COR-L47 (cell line): ENCODE data around the gene PTPN13.

Experiments
- DNase-seq: peaks from one replicate; lab custom pipeline; 2025; lab: John Stamatoyannopoulos, UW

The PTPN13 gene

DNA sequence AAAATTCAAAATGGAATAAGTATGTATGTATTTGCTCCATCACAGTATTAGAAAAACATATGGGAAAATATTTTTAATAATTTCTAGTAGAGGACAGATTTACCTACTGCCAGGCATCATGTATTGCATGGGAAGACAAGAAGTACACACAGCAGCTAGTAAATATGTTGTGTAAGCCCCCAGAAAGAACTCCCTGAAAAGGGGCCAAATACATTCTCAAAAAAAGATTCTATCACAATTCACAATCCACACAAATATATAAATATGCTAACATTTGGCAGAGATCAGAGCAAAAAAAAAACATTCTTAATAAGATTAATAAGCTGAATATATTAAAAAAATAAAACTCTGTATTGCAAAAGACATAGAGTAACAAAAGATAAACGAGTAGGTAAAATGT lies 227.0 kb downstream of the PTPN13 start:
- no peak for DNase-seq

DNA sequence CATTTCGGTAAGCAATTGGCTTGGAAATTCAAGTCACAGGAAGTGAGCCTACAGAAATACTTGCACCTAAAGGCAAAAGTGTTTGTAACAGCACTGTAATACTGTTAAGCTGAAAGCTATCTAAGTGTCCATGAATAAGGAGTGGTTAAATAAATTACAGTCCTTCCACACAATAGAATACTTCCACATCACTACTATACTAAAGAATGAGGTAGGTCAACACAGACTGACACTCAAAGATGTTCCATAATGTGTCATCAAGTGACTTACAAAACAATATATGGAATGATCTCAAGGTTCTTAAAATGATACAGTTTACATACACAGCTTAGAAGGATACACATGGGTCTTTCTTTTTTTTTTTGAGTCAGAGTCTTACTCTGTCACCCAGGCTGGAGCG lies 228.0 kb downstream of the PTPN13 start:
- no peak for DNase-seq

GRCh38 chr4:86825511-86825910 lies 231.4 kb downstream of the PTPN13 start:
- no peak for DNase-seq

DNA sequence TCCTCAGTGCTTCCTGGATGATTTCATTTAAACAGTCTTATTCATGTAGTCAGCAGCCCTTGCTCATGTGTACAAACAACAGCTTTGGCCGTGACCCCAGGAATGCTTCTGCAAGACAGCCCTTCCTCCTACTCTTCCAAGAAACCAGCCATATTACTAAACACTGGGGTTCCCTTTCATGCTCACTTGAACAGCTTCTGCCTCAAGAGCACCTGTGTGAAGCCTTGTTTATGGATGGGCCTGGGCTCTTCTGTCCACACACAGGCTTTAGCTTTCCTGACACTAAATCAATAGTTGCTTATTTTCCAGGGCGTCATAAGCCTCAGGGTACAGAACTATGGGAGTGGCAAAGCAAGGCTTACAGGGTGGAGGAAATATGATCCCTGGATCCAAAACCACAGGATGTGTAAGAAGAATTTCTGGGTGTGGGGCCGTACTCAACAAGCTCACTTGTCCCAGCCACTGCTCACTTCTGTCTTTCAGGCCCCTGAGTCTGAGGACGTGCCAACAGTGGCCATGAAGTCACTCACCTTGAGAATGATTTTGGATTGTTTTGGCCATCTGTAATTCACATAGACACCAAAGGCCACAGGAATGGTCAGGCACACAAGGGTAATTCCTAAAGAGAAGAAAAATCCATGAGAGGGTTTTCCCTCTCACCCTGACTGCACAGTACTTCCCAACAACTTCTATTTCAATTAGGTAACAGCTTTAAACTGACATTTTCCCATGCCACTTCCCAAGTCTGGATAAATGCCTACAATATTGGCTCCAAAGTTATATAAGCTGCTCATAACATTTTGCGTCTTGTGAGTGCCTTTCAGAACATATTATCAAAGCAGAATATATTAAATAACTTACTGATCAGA lies 237.4 kb downstream of the PTPN13 start:
- no peak for DNase-seq

DNA sequence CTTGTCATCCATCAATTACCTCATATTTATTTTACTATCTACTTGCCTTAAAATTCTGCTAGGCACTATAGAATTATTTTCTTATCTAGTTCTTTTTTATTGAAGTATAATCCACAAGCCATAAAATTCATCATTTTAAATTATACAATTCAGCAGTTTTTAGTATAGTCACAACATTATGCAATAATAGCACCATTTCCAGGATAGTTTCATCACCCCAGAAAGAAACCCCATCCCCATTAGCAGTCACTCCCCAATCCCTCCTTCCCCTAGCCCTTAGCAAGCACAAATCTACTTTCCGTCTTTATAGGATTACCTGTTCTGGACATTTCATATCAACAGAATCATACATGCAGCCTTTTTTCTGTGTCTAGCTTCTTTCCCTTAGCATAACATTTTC lies 239.5 kb downstream of the PTPN13 start:
- no peak for DNase-seq

- DNase-seq, result no peak
Observed at GRCh38 chr4:86834901-86835300, 240.8 kb downstream of the PTPN13 start.

GRCh38 chr4:86835677-86836076 lies 241.6 kb downstream of the PTPN13 start:
- no peak for DNase-seq

DNA sequence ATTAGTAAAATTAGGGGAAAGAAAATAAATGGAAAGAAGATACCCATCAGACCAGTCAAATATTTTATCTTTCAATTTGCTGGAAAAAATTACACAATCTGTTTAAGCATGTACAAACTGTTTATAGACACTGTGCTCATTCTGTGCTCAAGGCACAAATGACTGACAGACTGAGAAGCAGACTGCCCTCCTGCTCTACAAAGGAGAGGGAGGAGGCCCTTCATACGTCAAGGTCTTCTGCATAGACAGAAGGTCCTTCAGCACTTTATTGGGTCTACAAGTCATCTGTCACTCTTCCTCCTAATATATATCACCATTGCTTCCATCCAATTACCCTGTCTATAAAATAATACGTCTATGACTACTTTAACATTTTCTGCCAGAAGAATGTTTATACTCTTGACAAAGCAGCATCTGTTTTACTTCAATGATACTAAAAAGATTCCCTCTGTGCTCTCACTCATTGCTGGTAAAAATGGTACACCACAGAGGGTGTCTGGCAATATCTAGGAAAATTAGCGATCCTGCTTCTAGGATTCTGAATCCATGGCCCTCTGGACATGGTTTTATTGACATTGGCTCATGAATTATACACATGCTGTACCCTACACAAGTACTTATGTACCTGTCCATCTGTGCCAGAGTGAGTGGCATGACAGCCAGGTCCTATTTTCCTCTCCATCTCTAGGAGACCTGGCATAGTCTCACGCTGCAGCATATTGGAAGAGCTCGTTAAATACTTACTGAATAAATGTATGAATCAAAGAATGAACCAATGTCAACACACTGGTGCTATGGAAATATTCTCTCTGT lies 243.8 kb downstream of the PTPN13 start:
- no peak for DNase-seq

DNA sequence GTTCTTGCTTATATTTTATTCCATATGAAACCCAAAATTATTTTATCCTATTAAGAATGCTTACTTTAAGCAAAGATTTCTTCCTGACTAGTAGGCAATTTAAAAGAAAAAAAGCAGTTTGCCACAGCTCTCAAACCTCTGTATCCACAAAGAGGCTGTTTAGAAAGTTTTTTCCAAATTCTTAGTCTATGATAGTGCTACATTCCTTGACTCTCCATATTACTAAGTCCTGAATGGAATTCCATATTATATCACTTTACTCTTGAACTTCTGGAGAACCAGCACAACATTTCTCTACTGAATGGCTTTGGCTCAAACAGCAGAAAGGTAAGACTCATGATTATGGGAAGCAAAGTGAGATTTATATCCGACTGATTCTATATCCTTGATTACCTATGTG lies 246.7 kb downstream of the PTPN13 start:
- DNase-seq, result no peak

- no peak for DNase-seq
Observed at GRCh38 chr4:86841309-86841708, 247.2 kb downstream of the PTPN13 start.

- DNase-seq, result no peak
Observed at GRCh38 chr4:86845593-86845992, 251.5 kb downstream of the PTPN13 start.

DNA sequence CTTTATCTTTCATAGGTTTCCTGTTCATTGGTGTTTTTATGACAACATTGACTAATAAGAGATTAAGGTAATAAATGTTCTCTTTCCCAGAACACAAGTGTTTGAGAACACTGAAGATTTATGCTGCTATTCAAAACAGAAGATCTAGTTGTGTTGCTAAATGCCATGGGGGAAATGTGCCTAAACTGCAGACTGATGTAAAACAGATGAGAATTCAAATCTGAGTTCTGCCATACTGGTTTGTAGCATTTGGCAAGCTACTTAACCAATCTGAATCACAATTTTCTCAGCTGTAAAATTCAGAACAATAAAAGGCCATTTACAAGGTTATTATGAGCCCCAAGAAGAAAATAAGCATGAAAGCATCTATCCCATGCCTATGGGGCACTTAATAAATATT lies 252.8 kb downstream of the PTPN13 start:
- DNase-seq, result no peak

GRCh38 chr4:86847571-86847970 lies 253.5 kb downstream of the PTPN13 start:
- DNase-seq, result no peak

DNA sequence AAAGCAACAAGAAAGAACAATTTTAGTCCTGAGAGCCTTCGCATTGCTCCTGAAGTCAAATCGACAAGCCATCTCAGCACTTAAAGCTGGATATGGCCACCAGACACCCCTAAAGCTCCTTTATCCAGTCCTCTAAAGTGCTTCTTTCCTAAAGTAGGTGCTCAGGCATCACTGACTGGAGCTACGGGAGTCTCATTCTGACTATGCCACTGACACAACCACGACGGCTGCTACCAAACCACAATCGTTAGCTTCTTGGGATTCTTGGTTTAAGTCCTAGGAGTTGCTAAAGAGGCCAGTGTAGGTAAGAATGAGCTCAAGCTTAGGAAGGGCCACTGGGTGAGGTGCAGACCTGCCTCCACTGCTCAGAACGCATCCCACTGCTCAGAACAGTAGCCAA lies 254.0 kb downstream of the PTPN13 start:
- no peak for DNase-seq

- DNase-seq, result no peak
Observed at GRCh38 chr4:86848732-86849619, 254.9 kb downstream of the PTPN13 start, which contains the start of gene SLC10A6. TSS of gene SLC10A6 (minus strand) at chr4:86849384. CDS start at chr4:86849115, 269 bp downstream.

DNA sequence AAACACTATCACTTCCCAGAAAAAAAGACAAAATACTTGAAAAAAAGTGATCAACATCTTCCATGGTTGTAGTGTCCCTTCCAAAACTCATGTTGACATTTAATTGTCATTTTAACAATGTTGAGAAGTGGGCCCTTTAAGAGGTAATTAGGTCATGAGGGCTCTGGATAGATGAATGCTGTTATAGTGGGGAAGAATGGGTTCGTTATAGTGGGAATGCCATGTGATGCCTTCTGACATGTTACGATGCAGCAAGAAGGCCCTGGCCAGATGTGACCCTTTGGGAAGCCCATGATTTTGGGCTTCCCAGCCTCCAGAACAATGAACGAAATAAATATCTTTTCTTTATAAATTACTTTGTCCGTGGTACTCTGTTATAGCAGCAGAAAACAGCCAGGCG lies 259.1 kb downstream of the PTPN13 start:
- no peak for DNase-seq

- DNase-seq, result no peak
Observed at GRCh38 chr4:86855572-86855971, 261.5 kb downstream of the PTPN13 start.

- DNase-seq, result no peak
Observed at GRCh38 chr4:86856896-86857295, 262.8 kb downstream of the PTPN13 start.

DNA sequence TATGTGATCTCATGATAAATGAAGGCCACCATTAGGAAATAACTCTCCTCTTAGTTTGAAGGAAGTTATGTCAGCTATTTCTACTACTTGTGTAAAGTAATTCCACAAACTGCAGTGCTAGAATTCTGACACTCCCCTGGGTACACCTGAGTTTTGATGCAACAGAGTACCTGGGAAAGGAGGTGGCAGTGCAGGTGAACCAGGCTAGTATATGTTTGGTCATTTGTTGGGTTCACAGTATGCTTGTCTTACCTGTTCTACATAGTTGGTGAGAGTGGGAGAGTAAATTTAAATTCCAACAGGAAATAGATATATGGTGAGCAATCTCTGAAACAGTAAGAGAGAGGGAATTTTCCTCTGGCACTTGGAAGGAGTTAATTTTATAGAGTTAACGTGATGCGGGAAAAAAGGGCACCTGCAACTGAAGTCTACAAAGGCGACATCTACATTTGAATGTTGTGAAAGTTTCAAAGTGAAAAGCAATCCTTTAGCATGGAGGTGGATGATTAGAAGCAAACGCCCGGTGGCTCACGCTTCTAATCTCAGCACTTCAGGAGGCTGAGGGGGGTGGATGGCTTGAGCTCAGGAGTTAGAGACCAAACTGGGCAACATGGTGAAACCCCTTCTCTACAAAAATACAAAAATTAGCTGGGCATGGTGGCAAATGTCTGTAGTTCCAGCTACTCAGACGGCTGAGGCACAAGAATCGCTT lies 263.4 kb downstream of the PTPN13 start:
- no peak for DNase-seq
